ENCODE results near the gene LACC1.

Gene LACC1

DNA sequence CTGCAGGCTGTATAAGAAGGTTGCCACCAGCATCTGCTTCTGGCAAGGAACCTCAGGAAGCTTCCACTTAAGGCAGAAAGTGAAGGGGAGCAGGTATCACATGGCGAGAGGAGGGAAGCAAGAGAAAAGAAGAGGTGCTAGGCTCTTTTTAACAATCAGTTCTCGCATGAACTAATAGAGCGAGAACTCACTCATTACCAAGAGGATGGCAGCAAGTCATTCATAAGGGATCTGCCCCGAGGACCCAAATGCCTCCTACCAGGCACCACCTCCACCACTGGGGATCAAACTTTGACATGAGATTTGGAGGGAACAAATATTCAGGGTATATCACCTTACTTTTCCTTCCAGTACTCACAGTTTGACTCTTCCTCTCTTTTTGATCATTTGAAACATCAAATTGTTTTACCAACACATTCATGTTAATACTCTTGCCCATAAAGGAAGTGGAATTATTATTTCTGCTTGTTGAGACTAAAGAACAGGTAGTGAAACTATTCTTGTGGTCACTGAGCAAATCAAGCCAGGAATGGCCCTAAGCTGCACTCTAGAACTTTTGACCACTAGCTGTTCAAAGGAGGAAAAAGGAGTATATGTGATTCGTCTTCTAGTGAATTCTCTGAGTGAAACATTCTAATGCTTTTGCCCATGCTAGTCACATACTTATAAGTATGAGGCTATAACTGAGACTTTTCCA lies 45.0 kb downstream of the LACC1 start:
- Histone ChIP-seq H4K20me1 (ENCODE audit: control insufficient read depth, insufficient read depth, low read depth, low read length) (no peaks in the 10 kb centered on the region), H3K4me2 (ENCODE audit: low read length) (peak overlapping the region; percentile 27; the same call in 1 of the 2 replicates), H3F3A (ENCODE audit: control insufficient read depth, insufficient read depth) (no peaks in the 10 kb centered on the region), H3K79me2 (ENCODE audit: control insufficient read depth, low read length) (no peaks in the 10 kb centered on the region), H3K9me3 (ENCODE audit: control insufficient read depth, insufficient read depth, low read length) (no peaks in the 10 kb centered on the region), H3K27me3 (ENCODE audit: control insufficient read depth, low read length) (no peaks in the 10 kb centered on the region), H3K9me2 (replicated peaks; ENCODE audit: control insufficient read depth, low read length) (no peaks in the 10 kb centered on the region), H3K4me1 (ENCODE audit: control insufficient read depth, low read length) (peaks cover 11% of the 10 kb centered on the region), H3K4me3 (ENCODE audit: low read length) (no peak overlapping the region), H3K36me3 (ENCODE audit: control insufficient read depth, low read length) (no peaks in the 10 kb centered on the region), H3K27ac (ENCODE audit: low read depth, low read length) (no peak overlapping the region)
- no peak for TF ChIP-seq EZH2phosphoT487 (IDR thresholded peaks at IDR 0.05; ENCODE audit: borderline replicate concordance, low read length)
- TF ChIP-seq, protein P1, sequence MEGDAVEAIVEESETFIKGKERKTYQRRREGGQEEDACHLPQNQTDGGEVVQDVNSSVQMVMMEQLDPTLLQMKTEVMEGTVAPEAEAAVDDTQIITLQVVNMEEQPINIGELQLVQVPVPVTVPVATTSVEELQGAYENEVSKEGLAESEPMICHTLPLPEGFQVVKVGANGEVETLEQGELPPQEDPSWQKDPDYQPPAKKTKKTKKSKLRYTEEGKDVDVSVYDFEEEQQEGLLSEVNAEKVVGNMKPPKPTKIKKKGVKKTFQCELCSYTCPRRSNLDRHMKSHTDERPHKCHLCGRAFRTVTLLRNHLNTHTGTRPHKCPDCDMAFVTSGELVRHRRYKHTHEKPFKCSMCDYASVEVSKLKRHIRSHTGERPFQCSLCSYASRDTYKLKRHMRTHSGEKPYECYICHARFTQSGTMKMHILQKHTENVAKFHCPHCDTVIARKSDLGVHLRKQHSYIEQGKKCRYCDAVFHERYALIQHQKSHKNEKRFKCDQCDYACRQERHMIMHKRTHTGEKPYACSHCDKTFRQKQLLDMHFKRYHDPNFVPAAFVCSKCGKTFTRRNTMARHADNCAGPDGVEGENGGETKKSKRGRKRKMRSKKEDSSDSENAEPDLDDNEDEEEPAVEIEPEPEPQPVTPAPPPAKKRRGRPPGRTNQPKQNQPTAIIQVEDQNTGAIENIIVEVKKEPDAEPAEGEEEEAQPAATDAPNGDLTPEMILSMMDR (IDR thresholded peaks at IDR 0.05; ENCODE audit: low read depth, low read length, poor library complexity, severe bottlenecking) = no peak

DNA sequence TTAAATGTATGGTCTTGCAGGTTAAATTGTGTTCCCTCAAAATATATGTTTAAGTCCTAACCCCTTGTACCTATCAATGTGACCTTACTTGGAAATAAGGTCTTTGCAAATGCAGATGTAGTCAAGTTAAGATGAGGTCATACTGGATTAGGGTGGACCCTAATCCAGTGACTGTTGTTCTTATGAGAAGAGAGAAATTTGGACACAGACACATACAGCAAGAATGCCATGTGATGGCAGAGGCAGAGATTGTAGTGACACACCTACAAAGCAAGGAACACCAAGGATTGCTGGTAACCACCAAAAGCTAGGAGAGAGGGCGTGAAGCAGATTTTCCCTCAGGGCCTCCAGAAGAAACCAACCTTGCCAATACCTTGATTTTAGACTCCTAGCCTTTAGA lies 50.2 kb downstream of the LACC1 start:
- TF ChIP-seq, protein P1 (IDR thresholded peaks at IDR 0.05; ENCODE audit: low read depth, low read length, poor library complexity, severe bottlenecking) = no peak
- TF ChIP-seq EZH2phosphoT487 (IDR thresholded peaks at IDR 0.05; ENCODE audit: borderline replicate concordance, low read length) = no peak
- Histone ChIP-seq H3K4me1 (ENCODE audit: control insufficient read depth, low read length) (peaks cover 3% of the 10 kb centered on the region), H3K79me2 (ENCODE audit: control insufficient read depth, low read length) (no peaks in the 10 kb centered on the region)

DNA sequence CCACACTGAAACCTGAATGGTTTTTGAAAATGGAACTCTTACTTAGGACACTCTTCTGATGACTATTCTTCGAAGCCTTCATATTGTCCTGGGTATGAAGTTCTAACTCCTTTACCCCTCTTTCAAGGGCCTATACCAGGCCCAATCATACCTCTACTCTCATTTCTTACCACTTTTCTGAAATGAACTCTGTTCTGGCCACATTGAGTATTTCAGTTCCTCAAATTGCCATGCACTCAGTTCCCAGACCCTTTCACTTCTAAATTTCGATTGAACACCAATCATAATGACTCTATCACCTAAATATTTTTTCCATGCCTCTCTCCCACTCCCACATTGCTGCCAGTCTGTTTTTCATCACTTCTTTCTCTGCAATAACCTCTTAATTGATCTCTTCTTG lies 53.7 kb downstream of the LACC1 start:
- Histone ChIP-seq H3K4me3 (ENCODE audit: low read length) (no peak overlapping the region), H4K20me1 (ENCODE audit: control insufficient read depth, insufficient read depth, low read depth, low read length) (no peaks in the 10 kb centered on the region), H3F3A (ENCODE audit: control insufficient read depth, insufficient read depth) (no peaks in the 10 kb centered on the region), H3K9me2 (replicated peaks; ENCODE audit: control insufficient read depth, low read length) (no peaks in the 10 kb centered on the region), H3K9me3 (ENCODE audit: control insufficient read depth, insufficient read depth, low read length) (0 out of 2 replicates have a peak, but pooled peaks cover 3% of the 10 kb centered on the region), H3K4me2 (ENCODE audit: low read length) (no peak overlapping the region), H3K79me2 (ENCODE audit: control insufficient read depth, low read length) (no peaks in the 10 kb centered on the region), H3K4me1 (ENCODE audit: control insufficient read depth, low read length) (no peaks in the 10 kb centered on the region), H3K27ac (ENCODE audit: low read depth, low read length) (no peak overlapping the region), H3K36me3 (ENCODE audit: control insufficient read depth, low read length) (no peaks in the 10 kb centered on the region), H3K27me3 (ENCODE audit: control insufficient read depth, low read length) (no peaks in the 10 kb centered on the region; the same call in 1 of the 2 replicates)
- no peak for TF ChIP-seq EZH2phosphoT487 (IDR thresholded peaks at IDR 0.05; ENCODE audit: borderline replicate concordance, low read length)
- TF ChIP-seq, protein P1 (IDR thresholded peaks at IDR 0.05; ENCODE audit: low read depth, low read length, poor library complexity, severe bottlenecking) = no peak

More for the DNA sequence above, 50.2 kb downstream of the LACC1 start:
- H3K9me2 ChIP-seq (replicated peaks; ENCODE audit: control insufficient read depth, low read length) = no peaks in the 10 kb centered on the region
- H3K27ac ChIP-seq (ENCODE audit: low read depth, low read length) = no peak overlapping the region
- H3F3A ChIP-seq (ENCODE audit: control insufficient read depth, insufficient read depth) = no peaks in the 10 kb centered on the region
- H3K27me3 ChIP-seq (ENCODE audit: control insufficient read depth, low read length) = no peaks in the 10 kb centered on the region
- H3K4me2 ChIP-seq (ENCODE audit: low read length) = no peak overlapping the region
- H4K20me1 ChIP-seq (ENCODE audit: control insufficient read depth, insufficient read depth, low read depth, low read length) = no peaks in the 10 kb centered on the region
- H3K36me3 ChIP-seq (ENCODE audit: control insufficient read depth, low read length) = no peaks in the 10 kb centered on the region
- H3K9me3 ChIP-seq (ENCODE audit: control insufficient read depth, insufficient read depth, low read length) = 0 out of 2 replicates have a peak, but pooled peaks cover 3% of the 10 kb centered on the region
- H3K4me3 ChIP-seq (ENCODE audit: low read length) = no peak overlapping the region
